HCT116 (cell line): ENCODE results near the gene HMCN1. TPM values are rescaled to one million over a fixed set of nuclear protein-coding genes. Genes with fewer than 3 reads are reported as not detected.

ENCODE experiments used
- ATAC-seq: fragments of 200-7000 bp; cut with Tn5 transposase; 2 replicates; pipeline ENCODE4 v1.9.1; 2020; ENCODE audit warnings: mild to moderate bottlenecking, moderate library complexity
- BruUV-seq: library from RNA; stranded (reverse); fragments of 400-500 nt; replicated peaks from 2 replicates; lab custom pipeline; 2021; lab: Mats Ljungman, UMichigan
- CTCF ChIA-PET: fragments of 300-600 bp; sonication (Branson Sonifier 250); formaldehyde crosslinking; loops from one replicate; lab custom pipeline; 2021; ENCODE audit warnings: antibody characterized with exemption; lab: Charles Lee
- POLR2A ChIA-PET: fragments of 300-600, 350-600 bp; sonication (Branson Sonifier 250); formaldehyde crosslinking; loops from one replicate; lab custom pipeline; 2021; ENCODE audit warnings: antibody characterized with exemption; lab: Charles Lee
- RAD21 ChIA-PET, 2 experiments: fragments of 300-600 bp; sonication (Branson Sonifier 250); formaldehyde crosslinking; loops; one replicate each; lab custom pipeline; 2023; ENCODE audit warnings: low total read pairs in 2 of 2; ENCODE audit not compliant: uncharacterized antibody in 2 of 2, unreplicated experiment in 2 of 2, low non-redundant PET in 1 of 2; lab: Charles Lee
- DNase-seq: peaks from one replicate; pipeline ENCODE4 v3.0.0-alpha.2; 2010; ENCODE audit warnings: low read depth, low spot score
- H2AFZ ChIP-seq: fragments of 200-600 bp; shearing (Covaris generic), sonication (generic); 2 replicates; pipeline ENCODE4 v1.6.1; 2017; ENCODE audit warnings: low read depth, mixed run types, mixed read lengths, antibody characterized with exemption, low read length; ENCODE audit not compliant: poor library complexity, severe bottlenecking
- H3K27ac ChIP-seq: 2 replicates; pipeline ENCODE4 v1.5.1; 2012; ENCODE audit warnings: low read depth, low read length
- H3K27me3 ChIP-seq: fragments of 200-600 bp; sonication (generic); 2 replicates; pipeline ENCODE4 v1.6.1; 2016; ENCODE audit warnings: mixed run types, low read length, mixed read lengths; ENCODE audit not compliant: insufficient read depth
- H3K36me3 ChIP-seq, 2 experiments: fragments of 200-500 bp in 1 of 2; fragments of 200-600 bp in 1 of 2; sonication (Bioruptor generic) in 1 of 2; sonication (generic) in 1 of 2; 2 replicates each; pipeline versions ENCODE4 v1.5.1 to v1.6.1; 2014 to 2016; ENCODE audit warnings: low read length in 2 of 2, inconsistent platforms in 1 of 2, mixed read lengths in 1 of 2, mixed run types in 1 of 2; ENCODE audit not compliant: insufficient read depth in 2 of 2, control insufficient read depth in 1 of 2
- H3K4me1 ChIP-seq, 2 experiments: fragments of 200-600 bp in 1 of 2; sonication (generic) in 1 of 2; 2 replicates each; pipeline versions ENCODE4 v1.5.1 to v1.6.1; 2012 to 2017; ENCODE audit warnings: low read length in 2 of 2, inconsistent platforms in 1 of 2, mild to moderate bottlenecking in 1 of 2, mixed read lengths in 1 of 2, mixed run types in 1 of 2, moderate library complexity in 1 of 2; ENCODE audit not compliant: insufficient read depth in 2 of 2, control insufficient read depth in 1 of 2
- H3K4me2 ChIP-seq: fragments of 200-600 bp; sonication (generic); 2 replicates; pipeline ENCODE4 v1.6.1; 2017; ENCODE audit warnings: mixed run types, low read length, mixed read lengths
- H3K4me3 ChIP-seq, 2 experiments: fragments of 200-600 bp in 1 of 2; sonication (generic) in 1 of 2; replicated peaks in 1 of 2; 2 replicates each; pipeline ENCODE4 v1.5.1; 2011 to 2016; ENCODE audit warnings: low read length in 2 of 2, control low read depth in 1 of 2, low read depth in 1 of 2, mild to moderate bottlenecking in 1 of 2, mixed read lengths in 1 of 2, mixed run types in 1 of 2
- H3K79me2 ChIP-seq: fragments of 200-600 bp; sonication (generic); 2 replicates; pipeline ENCODE4 v1.6.1; 2017; ENCODE audit warnings: mild to moderate bottlenecking, mixed run types, low read length, moderate library complexity, mixed read lengths; ENCODE audit not compliant: insufficient read depth
- H3K9ac ChIP-seq: fragments of 200-600 bp; sonication (generic); 2 replicates; pipeline ENCODE4 v1.6.1; 2016; ENCODE audit warnings: low read length, mixed read lengths
- H3K9me2 ChIP-seq: fragments of 200-600 bp; sonication (generic), shearing (Covaris generic); 2 replicates; pipeline ENCODE4 v1.6.1; 2017; ENCODE audit warnings: mixed run types, mild to moderate bottlenecking, moderate library complexity; ENCODE audit not compliant: insufficient read depth
- H3K9me3 ChIP-seq, 2 experiments: fragments of 200-500 bp in 1 of 2; fragments of 200-600 bp in 1 of 2; sonication (Bioruptor generic) in 1 of 2; sonication (generic) in 1 of 2; 2 replicates each; pipeline ENCODE4 v1.6.1; 2014 to 2017; ENCODE audit warnings: low read length in 2 of 2, mixed read lengths in 2 of 2, inconsistent platforms in 1 of 2, low read depth in 1 of 2, mild to moderate bottlenecking in 1 of 2, mixed run types in 1 of 2, moderate library complexity in 1 of 2; ENCODE audit not compliant: control insufficient read depth in 1 of 2, insufficient read depth in 1 of 2
- H4K20me1 ChIP-seq: fragments of 200-600 bp; sonication (generic), shearing (Covaris generic); 2 replicates; pipeline ENCODE4 v1.6.1; 2017; ENCODE audit warnings: mixed run types, mild to moderate bottlenecking, moderate library complexity; ENCODE audit not compliant: insufficient read depth
- EGR1 ChIP-seq: IDR thresholded peaks from 2 replicates; pipeline ENCODE4 v1.6.1; 2012; ENCODE audit warnings: low read depth
- EZH2phosphoT487 ChIP-seq: fragments of 200-600 bp; IDR thresholded peaks from 2 replicates; pipeline ENCODE4 v1.6.1; 2018; ENCODE audit warnings: antibody characterized with exemption, borderline replicate concordance
- FOSL1 ChIP-seq: IDR thresholded peaks from 2 replicates; pipeline ENCODE4 v1.6.1; 2012; ENCODE audit warnings: low read depth
- JUND ChIP-seq: IDR thresholded peaks from 2 replicates; pipeline ENCODE4 v1.6.1; 2012
- POLR2AphosphoS5 ChIP-seq: IDR thresholded peaks from 2 replicates; pipeline ENCODE4 v1.6.1; 2011; ENCODE audit warnings: mild to moderate bottlenecking, low read depth, low read length, moderate library complexity
- RAD21 ChIP-seq: IDR thresholded peaks from 2 replicates; pipeline ENCODE4 v1.6.1; 2012; ENCODE audit warnings: low read depth, mild to moderate bottlenecking
- SIN3A ChIP-seq: IDR thresholded peaks from 2 replicates; pipeline ENCODE4 v1.6.1; 2012; ENCODE audit warnings: low read depth
- SP1 ChIP-seq: IDR thresholded peaks from 2 replicates; pipeline ENCODE4 v1.6.1; 2012; ENCODE audit warnings: low read depth
- intact Hi-C: fragments of 100-400 bp; cut with micrococcal nuclease; formaldehyde crosslinking; loops from 2 replicates; pipeline ENCODE4 v1.10.0; 2022
- total RNA-seq: library from RNA; stranded (reverse); gene quantifications from one replicate; pipeline ENCODE4 v1.2.1, GENCODE V29; 2021; ENCODE audit not compliant: unreplicated experiment
- TF ChIP-seq, protein P1 (sequence below): IDR thresholded peaks from 2 replicates; pipeline ENCODE4 v1.6.1; 2012
- TF ChIP-seq, protein P2 (sequence below): IDR thresholded peaks from 2 replicates; pipeline ENCODE4 v1.6.1; 2011; ENCODE audit warnings: mild to moderate bottlenecking, low read length, moderate library complexity; ENCODE audit not compliant: insufficient replicate concordance; ENCODE audit errors: extremely low read depth

Gene HMCN1
- total RNA-seq, 1 experiment from 2014 or later = 0.59 TPM

DNA sequence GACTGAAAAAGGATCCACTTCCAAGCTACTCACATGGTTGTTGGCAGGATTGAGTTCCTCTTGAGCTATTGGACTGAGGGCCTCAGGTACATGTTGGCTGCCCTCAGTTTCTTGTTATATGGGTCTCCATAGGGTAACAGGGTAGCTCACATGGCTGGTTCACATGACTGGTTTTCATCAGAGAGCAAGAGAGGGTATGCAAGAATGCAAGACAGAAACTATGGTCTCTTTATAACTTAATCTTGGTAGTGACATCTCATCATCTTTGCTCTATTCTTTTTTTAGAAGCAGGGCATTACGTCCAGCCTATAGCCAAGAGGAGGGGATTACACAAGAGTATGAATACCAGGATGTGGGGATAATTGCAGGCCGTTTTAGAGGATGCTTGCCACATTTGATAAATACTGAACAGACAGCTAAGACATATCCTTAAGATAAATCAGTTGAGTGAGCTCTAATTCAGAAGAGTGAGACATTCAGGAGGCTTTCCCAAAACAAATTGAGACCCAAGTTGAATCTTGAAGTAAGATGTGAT lies 100.2 kb downstream of the HMCN1 start (continued):
- TF ChIP-seq, protein P1, sequence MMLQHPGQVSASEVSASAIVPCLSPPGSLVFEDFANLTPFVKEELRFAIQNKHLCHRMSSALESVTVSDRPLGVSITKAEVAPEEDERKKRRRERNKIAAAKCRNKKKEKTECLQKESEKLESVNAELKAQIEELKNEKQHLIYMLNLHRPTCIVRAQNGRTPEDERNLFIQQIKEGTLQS = no peak
- TF ChIP-seq RAD21 (no peak), EZH2phosphoT487 (no peak), POLR2AphosphoS5 (no peak), SP1 (no peak), JUND (no peak), FOSL1 (no peak)
- TF ChIP-seq, protein P2, sequence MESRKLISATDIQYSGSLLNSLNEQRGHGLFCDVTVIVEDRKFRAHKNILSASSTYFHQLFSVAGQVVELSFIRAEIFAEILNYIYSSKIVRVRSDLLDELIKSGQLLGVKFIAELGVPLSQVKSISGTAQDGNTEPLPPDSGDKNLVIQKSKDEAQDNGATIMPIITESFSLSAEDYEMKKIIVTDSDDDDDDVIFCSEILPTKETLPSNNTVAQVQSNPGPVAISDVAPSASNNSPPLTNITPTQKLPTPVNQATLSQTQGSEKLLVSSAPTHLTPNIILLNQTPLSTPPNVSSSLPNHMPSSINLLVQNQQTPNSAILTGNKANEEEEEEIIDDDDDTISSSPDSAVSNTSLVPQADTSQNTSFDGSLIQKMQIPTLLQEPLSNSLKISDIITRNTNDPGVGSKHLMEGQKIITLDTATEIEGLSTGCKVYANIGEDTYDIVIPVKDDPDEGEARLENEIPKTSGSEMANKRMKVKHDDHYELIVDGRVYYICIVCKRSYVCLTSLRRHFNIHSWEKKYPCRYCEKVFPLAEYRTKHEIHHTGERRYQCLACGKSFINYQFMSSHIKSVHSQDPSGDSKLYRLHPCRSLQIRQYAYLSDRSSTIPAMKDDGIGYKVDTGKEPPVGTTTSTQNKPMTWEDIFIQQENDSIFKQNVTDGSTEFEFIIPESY = no peak
- TF ChIP-seq, all 23 proteins: peak for 0

DNA sequence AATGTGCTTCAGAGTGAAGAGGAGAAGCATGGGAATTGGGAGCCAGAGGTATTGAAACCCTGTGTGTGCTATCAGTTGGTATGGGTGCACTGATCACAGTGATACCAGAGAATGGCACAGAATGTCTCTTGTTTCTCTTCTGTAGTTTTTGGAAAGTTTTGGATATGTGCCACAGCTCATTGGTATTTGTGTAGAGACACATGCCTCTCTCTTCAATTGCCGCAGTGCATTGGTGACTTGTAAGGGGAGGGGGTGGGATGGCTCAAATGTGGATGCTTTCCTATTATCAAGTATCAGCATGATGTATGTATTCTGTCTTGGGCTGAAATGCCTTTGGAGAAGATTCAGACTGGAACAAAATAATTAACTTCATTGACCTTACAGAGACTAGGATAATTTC lies 101.0 kb downstream of the HMCN1 start:
- RAD21 ChIA-PET = no interaction called here
- H3K4me1 ChIP-seq = no peaks in the 10 kb centered on the region
- no peaks in the 10 kb centered on the region for H3K9me2 ChIP-seq
- no peaks in the 10 kb centered on the region for H3K9me3 ChIP-seq
- H3K79me2 ChIP-seq = no peaks in the 10 kb centered on the region
- intact Hi-C loops = no loop called here
- no peak overlapping the region for H3K4me2 ChIP-seq
- DNase-seq (no peak), ATAC-seq (no peak)
- no peak overlapping the region for H3K9ac ChIP-seq
- H3K27me3 ChIP-seq = no peaks in the 10 kb centered on the region
- no peaks in the 10 kb centered on the region for H3K36me3 ChIP-seq
- H4K20me1 ChIP-seq = no peaks in the 10 kb centered on the region
- H3K4me3 ChIP-seq = no peak overlapping the region
- no peak overlapping the region for H3K27ac ChIP-seq
- POLR2A ChIA-PET = no interaction called here
- no peak for TF ChIP-seq EZH2phosphoT487
- no peak for TF ChIP-seq SIN3A
- TF ChIP-seq JUND = no peak
- no peak for TF ChIP-seq EGR1
- TF ChIP-seq, protein P1 = no peak
- no TSS peak for BruUV-seq
- H2AFZ ChIP-seq = no peak overlapping the region
- CTCF ChIA-PET = no interaction called here
